NCI-H345 (cell line): Measurements from ENCODE around the gene HSPB1.
"Not testable (repeated sequence)": the region's sequence is repeated elsewhere in the genome, so short reads cannot be mapped to it uniquely, and the experiment has no call there.

Experiments used
- DNase-seq: peaks from one replicate; lab custom pipeline; 2025; lab: John Stamatoyannopoulos, UW

Gene HSPB1

DNA sequence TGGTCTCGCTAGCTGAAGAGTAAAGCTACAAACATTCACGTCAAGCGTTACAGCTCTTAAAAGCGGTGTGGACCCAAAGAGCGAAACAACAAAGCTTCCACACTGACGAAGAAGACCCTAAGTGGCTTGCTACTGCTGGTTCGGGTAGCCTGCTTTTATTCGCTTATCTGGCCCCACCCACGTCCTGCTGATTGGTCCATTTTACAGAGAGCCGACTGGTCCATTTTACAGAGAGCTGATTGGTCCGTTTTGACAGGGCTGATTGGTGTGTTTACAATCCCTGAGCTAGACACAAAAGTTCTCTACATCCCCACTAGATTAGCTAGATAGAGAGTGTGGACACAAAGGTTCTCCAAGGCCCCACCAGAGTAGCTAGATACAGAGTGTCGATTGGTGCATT is 6.4 kb downstream of the HSPB1 start:
- not testable (repeated sequence) for DNase-seq

DNA sequence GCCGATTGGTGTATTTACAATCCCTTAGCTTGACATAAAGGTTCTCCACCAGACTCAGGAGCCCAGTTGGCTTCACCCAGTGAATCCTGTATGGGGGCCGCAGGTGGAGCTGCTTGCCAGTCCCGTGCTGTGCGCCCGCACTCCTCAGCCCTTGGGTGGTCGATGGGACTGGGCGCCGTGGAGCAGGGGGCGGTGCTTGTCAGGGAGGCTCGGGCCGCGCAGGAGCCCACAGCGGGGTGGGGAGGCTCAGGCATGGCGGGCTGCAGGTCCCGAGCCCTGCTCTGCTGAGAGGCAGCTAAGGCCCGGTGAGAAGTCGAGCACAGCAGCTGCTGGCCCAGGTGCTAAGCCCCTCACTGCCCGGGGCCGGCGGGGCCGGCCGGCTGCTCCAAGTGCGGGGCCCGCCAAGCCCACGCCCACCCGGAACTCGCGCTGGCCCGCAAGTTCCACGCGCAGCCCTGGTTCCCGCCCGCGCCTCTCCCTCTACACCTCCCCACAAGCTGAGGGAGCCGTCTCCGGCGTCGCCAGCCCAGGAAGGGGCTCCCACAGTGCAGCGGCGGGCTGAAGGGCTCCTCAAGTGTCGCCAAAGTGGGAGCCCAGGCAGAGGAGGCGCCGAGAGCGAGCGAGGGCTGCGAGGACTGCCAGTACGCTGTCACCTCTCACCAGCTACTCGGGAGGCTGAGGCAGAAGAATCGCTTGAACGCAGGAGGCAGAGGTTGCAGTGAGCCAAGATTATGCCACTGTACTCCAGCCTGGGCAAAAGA is 7.0 kb downstream of the HSPB1 start:
- not testable (repeated sequence) for DNase-seq

DNA sequence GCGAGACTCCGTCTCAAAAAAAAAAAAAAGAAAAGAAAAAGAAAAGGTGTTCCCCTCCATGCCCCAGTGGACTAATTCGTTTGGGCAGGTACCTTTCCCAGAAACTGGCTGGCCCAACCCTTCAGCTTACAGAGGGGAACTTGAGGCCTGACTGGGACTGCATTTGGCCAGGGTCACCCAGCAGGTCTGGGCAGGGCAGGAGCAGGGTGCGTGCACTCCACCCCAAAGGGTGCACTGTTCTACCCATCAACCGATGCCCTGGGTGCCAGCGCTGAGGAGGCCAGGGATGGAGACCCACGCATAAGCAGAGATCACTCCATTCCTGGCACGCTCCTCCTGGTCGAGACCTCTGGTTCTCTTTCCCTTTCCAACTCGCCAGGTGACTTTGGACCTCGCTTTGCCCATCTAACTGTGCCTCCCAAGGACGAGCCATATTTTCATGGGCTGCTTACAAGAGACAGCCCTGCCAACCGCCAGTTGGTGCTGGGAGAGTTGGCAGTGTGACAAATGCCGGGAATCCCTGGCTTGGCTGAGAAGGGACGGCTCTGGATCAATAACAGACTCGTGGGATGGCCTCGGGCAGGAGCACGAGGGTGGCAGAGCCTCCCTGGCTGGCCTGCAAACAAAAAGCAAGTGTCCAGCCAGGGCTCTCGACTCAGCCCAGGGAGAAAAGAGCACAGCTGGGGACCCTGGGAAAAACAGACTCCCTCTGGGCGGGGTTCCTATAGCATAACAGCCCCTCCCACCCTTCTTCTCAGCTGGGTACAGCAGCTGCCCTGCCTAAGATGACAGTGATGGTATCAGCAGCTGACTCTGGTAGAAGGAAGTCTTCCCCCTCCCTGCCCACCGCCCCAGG is 7.9 kb downstream of the HSPB1 start:
- peak; percentile 96 for DNase-seq

DNA sequence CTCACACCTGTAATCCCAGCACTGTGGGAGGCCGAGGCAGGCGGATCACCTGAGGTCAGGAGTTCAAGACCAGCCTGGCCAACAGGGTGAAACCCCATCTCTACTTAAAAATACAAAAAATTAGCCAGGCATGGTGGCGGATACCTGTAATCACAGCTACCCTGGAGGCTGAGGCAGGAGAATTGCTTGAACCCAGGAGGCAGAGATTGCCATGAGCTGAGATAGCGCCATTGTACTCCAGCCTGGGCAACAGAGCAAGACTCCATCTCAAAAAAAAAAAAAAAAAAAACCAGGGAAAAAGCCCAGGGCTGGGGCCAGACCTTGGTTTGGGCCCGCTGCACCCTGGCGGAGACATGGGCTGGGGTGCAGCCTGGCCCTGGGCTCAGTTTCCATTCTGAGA is 9.4 kb downstream of the HSPB1 start:
- not testable (repeated sequence) for DNase-seq

DNA sequence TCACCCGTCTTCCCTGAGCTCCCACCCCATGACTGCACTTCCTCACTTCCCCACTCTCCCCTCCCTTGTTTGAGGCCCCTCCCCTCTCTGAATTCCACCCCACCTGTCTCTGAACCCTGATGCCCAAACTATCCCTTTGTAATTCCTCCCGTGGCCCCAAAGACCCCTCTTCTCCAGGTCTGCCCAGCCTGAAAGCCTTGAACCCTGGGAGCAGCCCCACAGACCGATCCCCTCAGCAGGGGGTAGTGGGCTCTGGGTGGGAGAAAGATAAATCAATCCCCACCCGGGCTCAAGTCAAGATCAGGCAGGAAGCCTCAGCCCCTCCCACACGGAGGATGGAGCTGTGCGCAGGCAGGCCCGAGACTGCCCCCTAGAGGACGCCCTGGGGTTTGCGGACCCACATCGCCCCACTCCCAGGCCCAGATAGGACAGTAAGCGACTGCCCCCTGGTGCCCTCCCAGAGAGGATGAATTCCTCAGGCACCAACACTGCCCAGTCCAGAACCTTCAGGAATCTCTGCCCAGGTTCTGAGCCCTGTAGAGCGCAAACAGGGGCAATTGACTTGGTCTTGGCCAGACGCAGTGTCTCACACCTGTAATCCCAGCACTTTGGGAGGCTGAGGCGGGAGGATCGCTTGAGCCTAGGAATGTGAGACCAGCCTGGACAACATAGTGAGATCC is 11.7 kb downstream of the HSPB1 start:
- DNase-seq = peak; percentile 93

DNA sequence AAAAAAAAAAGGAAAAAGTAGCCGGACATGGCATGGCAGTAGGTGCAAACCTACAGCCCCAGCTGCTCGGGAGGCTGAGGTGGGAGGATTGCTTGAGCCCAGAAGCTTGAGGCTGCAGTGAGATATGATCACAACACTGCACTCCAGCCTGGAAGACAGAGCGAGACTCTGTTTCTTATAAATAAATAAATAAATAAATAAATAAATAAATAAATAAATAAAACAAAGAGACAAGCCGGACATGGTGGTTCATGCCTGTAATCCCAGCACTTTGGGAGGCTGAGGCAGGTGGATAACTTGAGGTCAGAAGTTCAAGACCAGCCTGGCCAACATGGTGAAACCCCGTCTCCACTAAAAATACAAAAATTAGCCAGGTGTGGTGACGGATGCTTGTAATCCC is 12.3 kb downstream of the HSPB1 start:
- not testable (repeated sequence) for DNase-seq

DNA sequence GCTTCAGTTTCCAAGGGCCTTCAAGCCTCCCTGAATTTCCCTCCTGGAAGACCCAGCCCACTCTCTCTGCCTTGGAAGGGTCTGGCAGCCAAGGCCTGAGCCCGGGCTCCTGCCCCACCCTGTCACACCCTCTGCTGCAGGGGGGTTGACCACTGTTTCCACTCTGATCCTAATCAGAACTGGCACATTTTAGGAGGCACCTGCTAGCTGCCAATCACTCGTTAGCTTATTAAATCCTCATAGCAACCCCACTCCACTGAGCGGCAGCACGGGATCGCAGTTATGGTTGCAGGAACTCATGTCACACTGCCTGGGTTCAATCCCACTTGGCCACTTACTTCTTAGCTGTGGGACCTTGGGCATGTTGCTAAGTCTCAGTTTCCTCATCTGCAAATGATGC is 12.9 kb downstream of the HSPB1 start:
- no peak for DNase-seq

DNA sequence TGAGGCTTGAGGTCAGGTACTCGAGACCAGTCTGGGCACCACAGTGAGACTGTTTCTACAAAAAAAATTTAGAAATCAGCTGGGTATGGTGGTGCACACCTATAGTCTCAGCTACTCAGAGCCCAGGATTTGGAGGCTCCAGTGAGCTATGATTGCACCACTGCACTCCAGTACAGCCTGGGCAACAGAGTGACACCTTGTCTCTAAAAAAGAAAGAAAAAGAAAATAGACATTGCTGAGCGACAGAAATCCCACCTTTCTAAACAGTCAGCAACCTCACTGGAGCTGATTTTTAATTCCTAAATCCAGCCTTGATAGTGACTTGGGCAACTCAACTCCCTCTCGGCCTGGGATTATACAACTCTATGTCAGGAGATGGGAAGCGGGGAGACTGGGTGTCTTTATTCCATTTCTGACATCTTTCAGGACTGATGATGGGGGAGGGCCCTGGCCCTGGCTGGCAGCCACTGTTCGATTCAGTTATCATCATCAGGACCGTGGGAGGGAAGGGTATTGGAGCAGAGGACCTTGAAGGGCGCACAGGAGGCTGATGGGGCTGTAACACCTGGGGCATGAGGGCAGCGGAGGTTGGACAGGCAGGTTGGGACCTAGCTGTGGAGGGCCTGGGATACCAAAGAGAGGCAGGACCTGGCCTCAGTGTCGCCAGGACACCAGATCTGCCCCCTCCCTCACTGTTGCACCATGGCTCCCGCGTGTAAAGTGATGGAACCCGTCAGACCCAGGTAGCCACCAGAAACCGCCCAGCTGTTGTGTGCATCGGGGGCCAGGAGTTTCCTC is 14.7 kb downstream of the HSPB1 start:
- no peak for DNase-seq

DNA sequence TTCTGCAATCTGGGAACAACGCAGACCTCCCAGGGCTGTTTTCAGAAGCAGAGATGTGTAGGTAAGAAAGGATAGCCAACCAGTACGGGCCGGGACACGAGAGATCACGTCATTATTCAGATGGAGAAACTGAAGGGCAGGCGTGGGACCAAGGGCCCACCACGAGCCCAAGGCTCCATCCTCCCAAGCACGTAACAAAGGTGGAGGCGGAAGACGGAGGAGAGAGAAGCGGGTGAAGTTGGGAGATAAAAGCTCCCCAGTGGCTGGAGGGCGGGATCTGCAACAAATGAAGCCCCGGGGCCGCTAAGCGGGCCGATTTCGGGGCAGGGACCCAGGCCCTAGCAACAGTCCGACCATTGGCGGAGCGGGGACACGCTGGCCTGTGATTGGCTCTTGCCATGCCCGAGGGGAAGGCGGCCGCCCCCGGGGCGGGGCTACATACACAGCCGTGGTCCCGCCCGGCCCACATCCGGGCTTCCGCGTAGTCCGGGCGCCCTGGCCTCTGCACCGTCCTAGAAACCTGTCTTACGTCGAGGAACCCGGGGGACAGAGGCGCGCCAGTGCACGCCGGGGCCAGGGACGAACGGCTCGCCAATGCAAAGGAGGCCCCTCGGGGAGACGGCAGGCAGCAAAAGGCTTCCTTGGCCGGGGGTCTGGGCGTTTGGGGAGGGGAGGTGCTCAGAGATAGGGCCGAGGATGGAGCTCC is 15.5 kb downstream of the HSPB1 start:
- peak; percentile 98 for DNase-seq

DNA sequence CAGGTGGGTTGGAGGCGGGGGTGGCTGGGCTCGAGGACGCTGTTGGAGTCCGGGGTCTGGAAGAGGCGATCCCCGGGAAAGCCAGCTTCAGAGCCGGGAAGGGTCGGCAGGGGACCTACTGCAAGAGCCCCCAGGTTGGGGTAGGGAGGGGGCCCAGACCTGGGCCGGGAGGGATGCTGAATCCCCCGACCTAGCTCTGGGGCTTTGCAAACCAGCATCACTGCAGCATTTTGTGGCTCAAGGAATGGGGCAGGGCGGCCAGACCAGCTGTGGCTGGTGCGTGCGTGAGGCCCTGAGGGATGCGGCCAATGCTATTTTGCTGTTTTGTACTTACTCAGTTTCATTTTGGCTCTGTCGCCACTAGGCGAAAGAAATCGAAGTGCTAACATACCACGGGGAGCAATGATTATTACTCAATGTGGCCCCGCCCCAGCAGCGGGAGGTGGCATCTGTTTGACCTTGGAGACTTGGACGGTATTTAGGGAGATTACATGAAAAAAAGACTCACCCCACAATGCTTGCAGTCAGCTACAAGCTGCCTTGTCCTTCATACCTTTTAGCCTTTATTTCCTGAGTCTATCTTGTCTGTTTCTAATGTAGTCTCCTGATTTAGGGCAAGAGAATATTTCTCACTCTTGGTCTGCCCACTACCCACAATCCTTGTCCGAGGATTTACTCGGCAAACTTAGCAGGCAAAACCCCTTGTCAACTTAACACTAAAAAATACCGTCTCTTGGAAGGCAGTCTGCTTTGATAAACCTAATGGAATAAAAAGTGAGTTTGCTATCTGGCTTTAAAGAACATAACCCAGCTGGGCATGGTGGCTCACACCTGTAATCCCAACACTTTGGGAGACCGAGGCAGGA is 16.2 kb downstream of the HSPB1 start:
- peak; percentile 64 for DNase-seq

DNA sequence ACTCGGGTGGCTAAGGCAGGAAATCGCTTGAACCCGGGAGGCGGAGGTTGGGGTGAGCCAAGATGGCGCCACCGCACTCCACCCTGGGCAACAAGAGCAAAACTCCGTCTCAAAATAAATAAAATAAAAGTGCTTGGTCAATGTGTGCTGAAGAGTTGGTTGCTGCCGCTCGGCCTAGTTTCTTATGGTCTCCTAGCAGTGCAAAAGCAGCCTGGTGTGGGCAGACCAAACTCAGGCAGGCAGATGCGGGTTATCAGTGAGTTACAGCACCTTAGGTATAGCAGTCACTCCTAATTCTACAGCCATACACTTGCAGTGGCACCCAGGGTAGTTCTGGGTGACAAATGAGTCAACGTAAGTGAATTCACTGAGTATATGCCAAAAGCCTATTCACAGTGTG is 22.6 kb downstream of the HSPB1 start:
- no peak for DNase-seq

DNA sequence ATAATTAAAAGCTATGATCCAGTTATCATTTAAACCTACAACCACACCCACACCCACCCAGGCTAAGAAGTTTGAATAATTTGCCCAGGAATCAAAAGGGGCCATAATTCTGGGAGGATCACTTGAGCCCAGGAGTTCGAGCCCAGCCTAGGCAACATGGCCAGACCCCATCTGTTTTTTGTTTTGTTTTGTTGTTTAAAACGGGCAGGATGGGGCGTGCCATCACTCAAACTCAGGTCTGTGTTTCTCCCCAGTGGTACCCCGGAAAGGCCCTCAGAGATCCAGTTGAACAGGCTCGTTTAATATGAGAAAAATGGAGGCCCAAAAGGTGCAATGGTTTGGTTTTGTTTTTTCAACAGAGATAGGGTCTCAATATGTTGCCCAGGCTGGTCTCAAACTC is 23.3 kb downstream of the HSPB1 start:
- DNase-seq = no peak

DNA sequence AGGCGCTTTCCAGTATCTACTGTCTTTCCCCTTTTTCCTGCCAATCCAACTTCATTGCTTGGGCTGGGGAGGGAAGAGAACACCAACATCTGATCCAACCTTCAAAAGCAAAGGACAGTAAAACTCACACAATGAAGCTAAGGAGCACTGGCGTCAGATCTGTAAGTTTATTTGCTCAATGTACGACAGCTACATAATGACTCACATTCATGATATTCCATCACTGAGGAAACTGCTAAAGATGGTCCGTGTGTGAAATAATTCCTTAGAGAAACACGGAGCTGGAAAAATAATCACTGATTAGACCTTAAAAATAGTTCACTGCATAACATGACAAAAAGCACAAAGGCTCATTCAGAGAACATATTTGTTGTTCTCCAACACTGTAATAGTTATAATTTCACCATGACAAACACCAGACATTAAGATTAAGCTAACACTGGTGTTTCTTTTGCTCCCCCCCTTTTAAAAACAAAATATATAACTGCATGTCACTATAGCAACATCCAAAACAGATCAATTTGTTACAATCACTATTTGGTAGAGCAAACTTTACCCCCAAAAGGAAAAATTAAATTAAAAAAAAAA is 24.3 kb downstream of the HSPB1 start:
- no peak for DNase-seq

DNA sequence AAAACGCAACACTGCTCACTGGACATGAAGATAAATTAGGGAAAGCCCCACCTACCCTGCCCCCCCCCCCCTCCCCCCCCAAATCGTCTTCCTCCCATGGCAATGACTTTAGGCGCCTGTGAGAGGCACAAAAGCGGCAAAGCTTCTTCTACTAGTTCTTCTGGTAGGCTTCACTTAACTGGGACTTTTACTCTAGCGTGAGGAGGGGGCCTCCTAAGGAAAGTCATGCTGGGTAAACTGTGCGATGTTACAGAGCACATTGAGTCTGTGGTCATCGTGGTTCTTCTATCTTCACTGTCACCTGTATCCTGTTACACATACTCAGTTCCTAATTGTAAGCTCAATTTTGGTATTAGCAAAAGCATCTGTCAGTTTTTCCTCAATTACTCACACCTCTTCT is 25.1 kb downstream of the HSPB1 start:
- no peak for DNase-seq

DNA sequence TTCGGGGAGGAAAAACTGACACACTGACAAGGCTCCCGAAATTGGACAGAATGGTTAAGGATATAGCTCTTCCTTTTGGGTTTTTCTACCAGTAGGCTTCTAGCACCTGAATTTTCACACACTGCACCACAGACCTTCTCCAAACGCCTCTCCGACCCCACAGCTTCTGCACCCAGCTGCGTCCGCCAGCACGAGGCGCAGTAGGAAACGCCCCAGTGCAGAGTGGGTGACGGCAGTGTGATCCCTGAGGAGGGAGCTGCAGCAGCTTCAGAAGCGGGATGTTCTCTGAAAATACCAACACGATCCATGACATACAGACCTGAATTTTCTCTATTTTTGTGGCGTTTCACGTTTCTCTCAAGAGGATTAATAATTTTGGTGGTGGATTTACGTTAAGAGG is 25.9 kb downstream of the HSPB1 start:
- DNase-seq = no peak

DNA sequence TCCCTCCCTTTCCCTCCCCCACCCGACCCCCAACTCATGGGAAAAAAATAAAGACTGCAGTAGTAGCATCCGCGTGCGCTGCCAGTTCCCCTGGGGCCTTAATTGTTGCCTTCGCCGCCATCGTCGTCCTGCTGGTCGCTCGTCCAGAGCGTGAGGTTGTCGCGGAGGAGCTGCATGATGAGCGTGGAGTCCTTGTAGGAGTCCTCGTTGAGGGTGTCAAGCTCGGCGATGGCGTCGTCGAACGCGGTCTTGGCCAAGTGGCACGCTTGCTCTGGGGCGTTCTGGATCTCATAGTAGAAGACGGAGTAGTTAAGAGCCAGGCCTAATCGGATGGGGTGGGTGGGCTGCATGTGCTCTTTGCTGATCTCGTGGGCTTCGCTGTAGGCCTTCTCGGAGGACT is 27.0 kb downstream of the HSPB1 start:
- no peak for DNase-seq

DNA sequence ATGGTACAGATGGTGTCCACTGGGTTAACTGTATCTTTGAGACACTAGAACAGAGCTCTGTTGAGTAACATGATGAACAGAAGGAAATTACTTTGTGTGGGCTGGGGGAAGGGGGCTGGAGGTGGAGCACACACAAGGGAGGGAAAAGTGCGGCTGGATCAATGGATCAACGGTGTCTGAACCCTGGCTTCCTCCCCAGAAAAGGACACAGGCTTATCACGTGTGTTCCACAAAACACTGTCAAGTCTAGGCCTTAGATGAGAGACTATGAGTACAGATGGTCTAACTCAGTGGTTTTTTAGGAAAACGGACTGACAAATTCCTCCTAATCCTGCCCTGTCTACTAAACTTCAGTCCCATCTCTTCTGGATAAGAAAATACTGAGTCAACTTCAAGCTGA is 27.8 kb downstream of the HSPB1 start:
- DNase-seq = no peak

DNA sequence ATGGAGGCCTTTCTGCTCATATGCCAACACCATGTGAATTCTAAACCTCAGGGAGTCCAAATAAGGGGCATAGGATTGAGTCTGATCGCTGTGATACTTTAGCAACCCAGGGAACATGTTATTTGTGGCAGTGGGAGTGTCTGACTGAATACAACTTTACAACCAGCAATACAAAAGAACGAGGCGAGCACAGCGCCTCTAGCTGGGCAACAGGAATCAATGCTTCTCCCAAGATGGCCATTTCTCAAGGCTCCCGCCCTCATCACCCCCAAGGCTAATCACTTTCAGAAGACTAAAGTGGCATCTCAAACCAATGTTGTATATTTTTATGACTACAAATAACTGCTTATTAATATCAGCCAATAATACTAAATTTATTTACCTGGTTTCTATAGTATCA is 28.2 kb downstream of the HSPB1 start:
- DNase-seq = no peak

DNA sequence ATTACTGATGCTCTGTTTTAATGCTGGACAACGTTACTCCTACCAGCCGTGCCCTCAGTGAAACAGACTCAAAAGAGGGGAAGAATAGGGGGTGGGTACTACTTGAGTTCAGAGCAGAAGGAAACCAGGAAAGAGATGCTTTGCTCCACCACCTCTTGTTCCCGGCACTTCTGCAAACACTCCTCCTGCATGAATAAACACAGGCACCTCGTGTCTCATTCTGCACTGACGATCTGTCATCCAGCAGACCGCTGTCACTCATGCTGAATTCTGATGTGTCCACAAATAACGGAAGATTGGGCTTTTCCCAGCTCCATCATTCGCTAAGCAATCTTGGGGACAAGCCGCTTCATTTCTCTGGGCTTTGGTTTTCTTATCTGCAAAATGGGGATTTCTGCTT is 29.6 kb downstream of the HSPB1 start:
- DNase-seq = no peak

DNA sequence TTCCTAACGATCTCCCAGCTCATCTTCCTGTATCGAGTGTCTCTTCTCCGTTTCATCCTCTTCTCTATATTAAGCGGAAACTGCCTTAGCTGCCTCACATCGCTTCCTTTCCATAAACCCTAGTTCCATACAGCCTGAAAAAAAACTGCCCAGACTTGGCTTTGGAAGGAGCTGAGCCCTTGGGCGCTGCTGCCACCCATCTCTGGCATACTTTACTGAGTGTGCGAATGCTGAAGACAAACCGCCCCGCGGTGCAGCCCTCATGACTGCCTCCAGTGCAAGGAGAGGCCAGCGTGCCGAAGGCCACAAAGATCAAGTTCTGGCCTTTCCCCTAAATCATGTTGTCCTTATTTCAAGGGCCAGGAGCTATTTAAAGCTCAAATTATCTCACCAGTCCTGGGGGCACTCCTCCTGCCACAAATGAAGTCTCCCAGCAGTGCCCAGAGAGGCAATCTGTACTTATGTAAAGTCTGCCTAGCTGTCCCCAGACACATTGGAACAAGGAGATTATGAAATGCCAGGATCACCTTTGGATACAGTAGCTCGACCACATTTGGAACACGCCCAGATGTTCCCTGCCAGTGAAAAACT is 31.1 kb downstream of the HSPB1 start:
- no peak for DNase-seq
